Gastroesophageal sphincter (tissue), 4 donors: ENCODE results near the gene FAM114A1. TPM values are rescaled to one million over a fixed set of nuclear protein-coding genes. Genes with fewer than 3 reads are reported as not detected.

Experiments
- ATAC-seq: fragments of 150-250 bp; one replicate; pipeline ENCODE4 v1.9.1; 2016; ENCODE audit warnings: mild to moderate bottlenecking, moderate library complexity
- H3K27ac ChIP-seq, 4 donors: fragments of 200-600 bp; sonication (generic) in 3 of 4; 1 replicate in 3 of 4; 2 replicates in 1 of 4; pipeline ENCODE4 v1.5.1; 2016 to 2019
- H3K27me3 ChIP-seq: fragments of 200-600 bp; sonication (generic); one replicate; pipeline ENCODE4 v1.5.1; 2019
- H3K36me3 ChIP-seq, 2 donors: fragments of 200-600 bp; sonication (generic); one replicate each; pipeline ENCODE4 v1.5.1; 2019; ENCODE audit warnings: control low read depth in 1 of 2
- H3K4me1 ChIP-seq, 3 donors: fragments of 200-600 bp; sonication (generic); 1 replicate in 2 of 3; 2 replicates in 1 of 3; pipeline ENCODE4 v1.5.1; 2016 to 2019; ENCODE audit warnings: control low read depth in 2 of 3
- H3K4me3 ChIP-seq, 2 donors: fragments of 200-600 bp; sonication (generic); one replicate each; pipeline ENCODE4 v1.5.1; 2019; ENCODE audit warnings: mild to moderate bottlenecking in 1 of 2, moderate library complexity in 1 of 2
- H3K9me3 ChIP-seq, 3 donors: fragments of 200-600 bp; sonication (generic); one replicate each; pipeline ENCODE4 v1.5.1; 2017 to 2019; ENCODE audit warnings: control low read depth in 2 of 3
- EP300 ChIP-seq: sonication (generic); formaldehyde crosslinking; IDR thresholded peaks from one replicate; pipeline ENCODE4 v1.6.1; 2017; ENCODE audit warnings: antibody characterized with exemption, mild to moderate bottlenecking
- POLR2A ChIP-seq, 2 donors: fragments of 450-650 bp; IDR thresholded peaks; one replicate each; pipeline ENCODE4 v1.6.1; 2017; ENCODE audit warnings: antibody characterized with exemption in 2 of 2, mild to moderate bottlenecking in 2 of 2, moderate library complexity in 1 of 2
- POLR2AphosphoS5 ChIP-seq: sonication (generic); formaldehyde crosslinking; IDR thresholded peaks from one replicate; pipeline ENCODE4 v1.6.1; 2017; ENCODE audit warnings: antibody characterized with exemption
- WGBS, 2 donors: methylation state at CpG; one replicate each; pipeline ENCODE4 v1.1.5; 2018; ENCODE audit warnings: low coverage in 1 of 2; 5-methylcytosine and 5-hydroxymethylcytosine counted together
- total RNA-seq, 4 donors: library from RNA; depleted of rRNA; stranded (reverse); fragments of >200 nt; gene quantifications; one replicate each; pipeline ENCODE4 v1.1.0, GENCODE V29; 2016
- TF ChIP-seq, protein P1 (sequence below), 4 experiments: fragments of 200-600 bp in 2 of 4; fragments of 450-650 bp in 2 of 4; sonication (generic) in 1 of 4; IDR thresholded peaks; one replicate each; pipeline ENCODE4 v1.5.1; 2017 to 2019; ENCODE audit warnings: antibody characterized with exemption in 4 of 4, mild to moderate bottlenecking in 2 of 4, moderate library complexity in 2 of 4

The FAM114A1 gene
- total RNA-seq, 4 donors from 2014 or later = 90.0 to 155 (median 98.4) TPM

DNA sequence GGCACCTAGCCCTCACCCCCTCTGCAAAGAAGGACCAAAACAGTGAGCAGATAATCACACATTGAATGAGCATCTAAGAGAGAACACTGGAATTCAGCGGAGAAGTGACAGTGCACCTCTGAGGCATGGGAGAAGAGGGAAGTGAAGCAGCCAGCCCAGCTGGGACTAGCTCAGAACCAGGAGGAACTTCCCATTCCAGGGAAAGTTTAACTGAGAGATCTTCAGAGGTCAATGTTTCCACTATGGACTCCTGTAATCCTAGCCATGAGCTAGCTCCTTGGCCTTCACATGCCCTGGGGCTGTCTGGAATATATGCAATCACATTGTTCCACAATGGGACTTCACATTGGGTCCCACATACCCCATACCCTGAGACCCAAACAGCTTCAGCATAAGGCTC is 35.4 kb upstream of the FAM114A1 start:
- TF ChIP-seq EP300 = no peak
- no peak for TF ChIP-seq POLR2A (IDR thresholded peaks at IDR 0.05)
- TF ChIP-seq POLR2AphosphoS5 = no peak
- TF ChIP-seq, protein P1, sequence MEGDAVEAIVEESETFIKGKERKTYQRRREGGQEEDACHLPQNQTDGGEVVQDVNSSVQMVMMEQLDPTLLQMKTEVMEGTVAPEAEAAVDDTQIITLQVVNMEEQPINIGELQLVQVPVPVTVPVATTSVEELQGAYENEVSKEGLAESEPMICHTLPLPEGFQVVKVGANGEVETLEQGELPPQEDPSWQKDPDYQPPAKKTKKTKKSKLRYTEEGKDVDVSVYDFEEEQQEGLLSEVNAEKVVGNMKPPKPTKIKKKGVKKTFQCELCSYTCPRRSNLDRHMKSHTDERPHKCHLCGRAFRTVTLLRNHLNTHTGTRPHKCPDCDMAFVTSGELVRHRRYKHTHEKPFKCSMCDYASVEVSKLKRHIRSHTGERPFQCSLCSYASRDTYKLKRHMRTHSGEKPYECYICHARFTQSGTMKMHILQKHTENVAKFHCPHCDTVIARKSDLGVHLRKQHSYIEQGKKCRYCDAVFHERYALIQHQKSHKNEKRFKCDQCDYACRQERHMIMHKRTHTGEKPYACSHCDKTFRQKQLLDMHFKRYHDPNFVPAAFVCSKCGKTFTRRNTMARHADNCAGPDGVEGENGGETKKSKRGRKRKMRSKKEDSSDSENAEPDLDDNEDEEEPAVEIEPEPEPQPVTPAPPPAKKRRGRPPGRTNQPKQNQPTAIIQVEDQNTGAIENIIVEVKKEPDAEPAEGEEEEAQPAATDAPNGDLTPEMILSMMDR (IDR thresholded peaks at IDR 0.05) = no peak
- no peak overlapping the region for H3K4me3 ChIP-seq
- no peak overlapping the region for H3K27ac ChIP-seq
- WGBS, 2 donors = 67% methylated on average over 1 of the region's 1 CpG; no CpG with 5 or more reads in 1 of the 2 donors
- H3K27me3 ChIP-seq = no peaks in the 10 kb centered on the region
- ATAC-seq = no peak
- H3K4me1 ChIP-seq = no peaks in the 10 kb centered on the region
- peaks cover 0 to 30% (median 1%) of the 10 kb centered on the region in 3 donors for H3K9me3 ChIP-seq
- no peaks in the 10 kb centered on the region for H3K36me3 ChIP-seq

- Histone ChIP-seq H3K27me3 (no peaks in the 10 kb centered on the region), H3K27ac (no peak overlapping the region), H3K4me1 (no peaks in the 10 kb centered on the region), H3K36me3 (no peaks in the 10 kb centered on the region), H3K9me3 (peaks cover 0 to 36% (median 3%) of the 10 kb centered on the region in 3 donors), H3K4me3 (no peak overlapping the region)
- WGBS, 2 donors = no CpG with 5 or more reads among the region's 7 CpGs
- TF ChIP-seq, protein P1 (IDR thresholded peaks at IDR 0.05) = no peak
- TF ChIP-seq EP300 = no peak
- TF ChIP-seq POLR2AphosphoS5 = no peak
- TF ChIP-seq POLR2A (IDR thresholded peaks at IDR 0.05) = no peak
- no peak for ATAC-seq
Measured at GRCh38 chr4:38832624-38833528, 34.7 kb upstream of the FAM114A1 start.

DNA sequence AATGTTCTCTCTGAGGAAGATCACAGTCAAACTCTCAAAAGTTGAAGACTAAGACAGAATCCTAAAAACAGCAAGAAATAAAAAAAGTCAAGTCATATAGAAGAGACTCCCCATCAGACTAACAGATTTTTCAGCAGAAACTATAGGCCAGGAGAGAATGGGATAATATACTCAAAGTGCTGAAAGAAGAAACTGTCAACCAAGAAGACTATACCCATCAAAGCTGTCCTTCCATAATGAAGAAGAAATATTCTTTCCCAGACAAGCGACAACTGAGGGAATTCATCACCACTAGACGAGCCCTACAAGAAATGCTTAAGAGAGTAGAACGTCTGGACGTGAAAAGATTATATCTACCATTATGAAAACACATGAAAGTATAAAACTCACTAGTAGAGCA is 33.0 kb upstream of the FAM114A1 start:
- Histone ChIP-seq H3K36me3 (no peaks in the 10 kb centered on the region), H3K27me3 (no peaks in the 10 kb centered on the region), H3K27ac (no peak overlapping the region), H3K4me3 (no peak overlapping the region), H3K4me1 (no peaks in the 10 kb centered on the region), H3K9me3 (peaks cover 0 to 36% (median 3%) of the 10 kb centered on the region in 3 donors)
- WGBS, 2 donors = 89 to 100% methylated on average over 2 to 4 of the region's 4 CpGs
- ATAC-seq = no peak
- TF ChIP-seq POLR2A (IDR thresholded peaks at IDR 0.05) = no peak

DNA sequence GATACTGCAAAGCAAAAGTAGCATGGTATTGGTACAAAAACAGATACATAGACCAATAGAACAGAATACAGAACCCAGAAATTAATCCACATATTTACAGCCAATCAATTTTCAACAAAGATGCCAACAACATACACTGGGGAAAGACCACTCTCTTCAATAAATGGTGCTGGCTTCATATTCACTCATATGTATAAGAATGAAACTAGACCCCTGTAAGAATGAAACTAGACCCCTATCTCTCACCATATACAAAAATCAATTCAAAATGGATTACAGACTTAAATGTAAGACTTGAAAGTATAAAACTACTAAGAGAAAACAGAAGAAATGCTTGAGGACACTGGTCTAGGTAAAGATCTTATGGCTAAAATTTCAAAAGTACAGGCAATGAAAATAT is 30.3 kb upstream of the FAM114A1 start:
- Histone ChIP-seq H3K4me3 (no peak overlapping the region), H3K27ac (no peak overlapping the region), H3K4me1 (no peaks in the 10 kb centered on the region), H3K9me3 (peaks cover 0 to 36% (median 3%) of the 10 kb centered on the region in 3 donors), H3K36me3 (no peaks in the 10 kb centered on the region), H3K27me3 (no peaks in the 10 kb centered on the region)
- no peak for TF ChIP-seq POLR2A (IDR thresholded peaks at IDR 0.05)
- no peak for ATAC-seq

- no peak overlapping the region for H3K27ac ChIP-seq
- no peaks in the 10 kb centered on the region for H3K27me3 ChIP-seq
- whole genome bisulfite sequencing, 2 donors = 47 to 66% methylated on average over 2 of the region's 2 CpGs
- no peaks in the 10 kb centered on the region for H3K36me3 ChIP-seq
- H3K9me3 ChIP-seq = peaks cover 0 to 36% (median 3%) of the 10 kb centered on the region in 3 donors
- ATAC-seq = no peak
- TF ChIP-seq, protein P1 (IDR thresholded peaks at IDR 0.05) = no peak
- TF ChIP-seq EP300 (no peak), POLR2A (IDR thresholded peaks at IDR 0.05) (no peak), POLR2AphosphoS5 (no peak)
- no peaks in the 10 kb centered on the region for H3K4me1 ChIP-seq
- no peak overlapping the region for H3K4me3 ChIP-seq
Measured at GRCh38 chr4:38837849-38838248, 29.8 kb upstream of the FAM114A1 start.

DNA sequence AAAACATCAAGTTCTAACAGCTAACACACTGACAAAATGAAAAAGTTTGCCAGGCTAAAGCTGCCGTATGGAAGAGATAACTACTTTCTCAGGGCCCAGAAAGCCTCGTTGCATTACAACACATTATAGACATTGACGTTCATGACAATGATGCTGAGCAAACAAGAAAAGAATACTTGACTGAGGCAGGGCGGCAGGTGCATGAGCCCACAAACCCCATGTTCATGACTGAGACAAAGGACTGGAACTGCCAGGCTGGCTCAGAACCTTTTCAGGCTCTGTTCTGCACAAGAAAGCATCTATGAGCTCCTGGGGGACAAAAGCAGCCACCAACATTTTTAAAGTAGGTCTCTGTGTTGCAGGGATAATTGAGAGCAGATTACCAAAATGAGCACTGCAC is 24.6 kb upstream of the FAM114A1 start:
- H3K4me1 ChIP-seq = no peaks in the 10 kb centered on the region
- TF ChIP-seq POLR2AphosphoS5 (no peak), EP300 (no peak), POLR2A (IDR thresholded peaks at IDR 0.05) (no peak)
- TF ChIP-seq, protein P1 (IDR thresholded peaks at IDR 0.05) = no peak
- H3K4me3 ChIP-seq = no peak overlapping the region
- H3K36me3 ChIP-seq = no peaks in the 10 kb centered on the region
- H3K9me3 ChIP-seq = no peaks in the 10 kb centered on the region
- no peaks in the 10 kb centered on the region for H3K27me3 ChIP-seq
- H3K27ac ChIP-seq = no peak overlapping the region
- ATAC-seq = no peak
- WGBS, 2 donors = 79% methylated on average over 4 of the region's 4 CpGs; no CpG with 5 or more reads in 1 of the 2 donors
